Tibial nerve (tissue), 4 donors: ENCODE results near the gene ST8SIA5. TPM values are rescaled to one million over a fixed set of nuclear protein-coding genes. Genes with fewer than 3 reads are reported as not detected.
"Not testable (repeated sequence)": the region's sequence is repeated elsewhere in the genome, so short reads cannot be mapped to it uniquely, and the experiment has no call there.

Source experiments
- DNase-seq, 2 donors: peaks; one replicate each; pipeline ENCODE4 v3.0.0-alpha.2; 2019; ENCODE audit warnings: low spot score in 2 of 2
- H3K27ac ChIP-seq, 4 donors: fragments of 200-600 bp; sonication (generic) in 3 of 4; one replicate each; pipeline ENCODE4 v1.5.1; 2017 to 2019; ENCODE audit warnings: mild to moderate bottlenecking in 1 of 4
- H3K27me3 ChIP-seq, 2 donors: fragments of 200-600 bp; sonication (generic) in 1 of 2; one replicate each; pipeline versions ENCODE4 v1.5.1 to v1.6.0; 2017 to 2019
- H3K36me3 ChIP-seq, 3 donors: fragments of 200-600 bp; sonication (generic); one replicate each; pipeline ENCODE4 v1.5.1; 2018 to 2019
- H3K4me1 ChIP-seq, 4 donors: fragments of 200-600 bp; sonication (generic) in 3 of 4; one replicate each; pipeline ENCODE4 v1.5.1; 2017 to 2019
- H3K4me3 ChIP-seq, 4 donors: fragments of 200-600 bp; sonication (generic) in 3 of 4; one replicate each; pipeline ENCODE4 v1.5.1; 2017 to 2019; ENCODE audit warnings: mild to moderate bottlenecking in 1 of 4, moderate library complexity in 1 of 4
- H3K9me3 ChIP-seq, 4 donors: fragments of 200-600 bp; sonication (generic) in 3 of 4; one replicate each; pipeline ENCODE4 v1.5.1; 2017 to 2019
- CTCF ChIP-seq, 5 experiments: fragments of 200-600 bp in 3 of 5; fragments of 450-650 bp in 2 of 5; sonication (generic) in 3 of 5; IDR thresholded peaks; one replicate each; pipeline ENCODE4 v1.5.1; 2016 to 2019; ENCODE audit warnings: antibody characterized with exemption in 5 of 5, mild to moderate bottlenecking in 3 of 5, moderate library complexity in 2 of 5
- EP300 ChIP-seq, 2 donors: sonication (generic); formaldehyde crosslinking; IDR thresholded peaks; one replicate each; pipeline ENCODE4 v1.6.1; 2017; ENCODE audit warnings: antibody characterized with exemption in 2 of 2, mild to moderate bottlenecking in 1 of 2
- POLR2A ChIP-seq, 2 donors: fragments of 450-650 bp; IDR thresholded peaks; one replicate each; pipeline ENCODE4 v1.6.1; 2017; ENCODE audit warnings: antibody characterized with exemption in 2 of 2, mild to moderate bottlenecking in 2 of 2, moderate library complexity in 2 of 2
- WGBS, 2 donors: methylation state at CpG; one replicate each; pipeline ENCODE4 v1.1.5; 2018; 5-methylcytosine and 5-hydroxymethylcytosine counted together
- total RNA-seq, 4 donors: library from RNA; depleted of rRNA; stranded (reverse); fragments of >200 nt; gene quantifications; one replicate each; pipeline ENCODE4 v1.1.0, GENCODE V29; 2016

The ST8SIA5 gene, protein sequence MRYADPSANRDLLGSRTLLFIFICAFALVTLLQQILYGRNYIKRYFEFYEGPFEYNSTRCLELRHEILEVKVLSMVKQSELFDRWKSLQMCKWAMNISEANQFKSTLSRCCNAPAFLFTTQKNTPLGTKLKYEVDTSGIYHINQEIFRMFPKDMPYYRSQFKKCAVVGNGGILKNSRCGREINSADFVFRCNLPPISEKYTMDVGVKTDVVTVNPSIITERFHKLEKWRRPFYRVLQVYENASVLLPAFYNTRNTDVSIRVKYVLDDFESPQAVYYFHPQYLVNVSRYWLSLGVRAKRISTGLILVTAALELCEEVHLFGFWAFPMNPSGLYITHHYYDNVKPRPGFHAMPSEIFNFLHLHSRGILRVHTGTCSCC
- total RNA-seq, result not detected

DNA sequence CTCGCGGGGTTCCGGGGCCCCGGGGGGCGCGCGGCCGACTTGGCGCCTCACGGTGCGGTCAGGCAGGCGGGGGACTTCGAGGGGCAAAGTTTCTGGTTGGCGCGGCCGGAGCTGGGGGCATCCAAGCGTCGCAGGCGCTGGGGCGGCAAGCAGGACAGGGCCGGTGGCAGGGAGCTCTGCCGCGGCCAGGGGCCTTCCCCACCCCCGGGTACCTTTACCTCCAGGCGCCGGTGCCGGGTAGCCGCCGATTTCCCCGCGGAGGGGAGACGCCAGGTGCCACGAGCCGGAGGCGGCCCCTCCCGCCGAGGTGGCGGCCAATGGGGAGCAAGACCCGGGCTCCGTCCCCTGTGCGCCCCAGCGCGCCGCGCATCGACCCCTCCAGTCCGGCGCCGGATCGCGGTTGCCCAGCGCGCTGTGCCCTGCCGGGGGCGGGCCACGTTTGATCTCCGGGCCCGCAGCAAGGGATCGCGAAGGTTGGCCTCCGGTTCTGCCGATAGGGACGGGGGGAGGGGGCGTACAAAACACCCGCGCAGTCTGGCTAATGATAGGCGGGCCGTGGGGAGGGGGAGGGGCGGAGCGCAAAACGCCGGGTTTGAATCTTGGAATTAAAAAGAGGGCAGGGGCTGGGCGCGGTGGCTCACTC lies at the start of gene ST8SIA5:
TSS of gene ST8SIA5 (minus strand) at position 495 of the 643 bp plus-strand sequence. CDS start 545 bp downstream, outside the sequence.
- Histone ChIP-seq H3K9me3 (no peaks in the 10 kb centered on the region), H3K36me3 (no peaks in the 10 kb centered on the region), H3K4me3 (peak within 1 kb of the TSS in 1 of 4 donors; percentile 27), H3K4me1 (peaks cover 0 to 30% (median 3%) of the 10 kb centered on the region in 4 donors), H3K27ac (no peak within 1 kb of the TSS), H3K27me3 (peaks cover 0 to 61% of the 10 kb centered on the region in 2 donors)
- TF ChIP-seq CTCF (IDR thresholded peaks at IDR 0.05) (no peak), EP300 (IDR thresholded peaks at IDR 0.05) (no peak), POLR2A (IDR thresholded peaks at IDR 0.05) (no peak)
- DNase-seq, result no peak
- 1 to 3% methylated on average over 35 to 43 of the region's 74 CpGs for WGBS, 2 donors

GRCh38 chr18:46795945-46796344 lies 39.1 kb upstream of the ST8SIA5 start:
- not testable (repeated sequence) for DNase-seq, H3K27ac ChIP-seq, H3K27me3 ChIP-seq, H3K4me3 ChIP-seq, H3K4me1 ChIP-seq, H3K36me3 ChIP-seq, H3K9me3 ChIP-seq
- WGBS, 2 donors, result 95 to 97% methylated on average over 6 of the region's 6 CpGs

DNA sequence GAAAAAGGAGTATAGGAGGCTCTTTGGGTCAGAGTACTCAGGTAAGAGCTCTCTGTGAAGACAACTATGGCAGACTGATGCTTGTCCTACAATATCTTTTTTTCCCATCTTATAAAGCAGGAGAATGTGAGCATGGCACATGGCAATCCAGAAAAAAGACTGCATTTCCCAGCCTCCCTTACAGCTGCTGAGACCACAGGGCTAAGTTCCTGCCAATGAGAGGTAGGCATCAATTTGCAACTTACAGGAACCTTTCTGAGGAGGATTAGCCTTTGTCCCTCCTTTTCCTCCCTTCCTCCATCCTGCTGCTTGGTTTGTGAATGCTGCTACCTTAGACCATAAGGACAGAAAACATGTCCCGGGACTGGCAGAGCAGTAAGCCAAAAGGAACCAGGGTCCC lies 37.8 kb upstream of the ST8SIA5 start:
- Histone ChIP-seq H3K4me1 (no peaks in the 10 kb centered on the region), H3K9me3 (no peaks in the 10 kb centered on the region), H3K4me3 (no peak overlapping the region), H3K27ac (no peak overlapping the region), H3K36me3 (peaks cover 0 to 5% (median 0%) of the 10 kb centered on the region in 3 donors), H3K27me3 (no peaks in the 10 kb centered on the region)
- WGBS, 2 donors, result 86 to 92% methylated on average over 1 of the region's 1 CpG
- DNase-seq, result no peak
- TF ChIP-seq EP300 (IDR thresholded peaks at IDR 0.05), result no peak
- no peak for TF ChIP-seq CTCF (IDR thresholded peaks at IDR 0.05)
- no peak for TF ChIP-seq POLR2A (IDR thresholded peaks at IDR 0.05)

DNA sequence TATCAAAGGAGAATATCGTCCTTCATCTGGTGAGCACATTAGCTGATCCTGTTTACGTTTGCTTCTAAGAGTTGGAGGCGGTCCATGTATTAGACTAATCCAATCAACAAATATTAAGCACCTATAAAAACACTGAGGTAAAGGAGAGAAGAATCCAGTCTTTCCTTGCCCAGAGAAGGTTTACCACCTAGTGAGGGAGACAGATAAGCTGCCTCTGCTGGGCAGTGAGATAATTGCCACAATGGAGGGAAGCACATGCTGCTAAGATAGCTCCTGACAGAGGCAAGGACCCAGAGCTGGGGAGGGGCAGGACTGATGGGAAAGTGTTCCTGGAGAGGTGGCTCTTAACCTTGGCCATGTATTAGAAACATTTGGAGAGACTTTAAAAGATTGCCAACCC lies 36.7 kb upstream of the ST8SIA5 start:
- TF ChIP-seq CTCF (IDR thresholded peaks at IDR 0.05), result no peak
- TF ChIP-seq POLR2A (IDR thresholded peaks at IDR 0.05), result no peak
- TF ChIP-seq EP300 (IDR thresholded peaks at IDR 0.05), result no peak
- Histone ChIP-seq H3K4me1 (no peaks in the 10 kb centered on the region), H3K9me3 (no peaks in the 10 kb centered on the region), H3K27me3 (no peaks in the 10 kb centered on the region), H3K27ac (no peak overlapping the region), H3K36me3 (no peaks in the 10 kb centered on the region), H3K4me3 (no peak overlapping the region)
- WGBS, 2 donors, result 62 to 65% methylated on average over 3 of the region's 3 CpGs
- no peak for DNase-seq

DNA sequence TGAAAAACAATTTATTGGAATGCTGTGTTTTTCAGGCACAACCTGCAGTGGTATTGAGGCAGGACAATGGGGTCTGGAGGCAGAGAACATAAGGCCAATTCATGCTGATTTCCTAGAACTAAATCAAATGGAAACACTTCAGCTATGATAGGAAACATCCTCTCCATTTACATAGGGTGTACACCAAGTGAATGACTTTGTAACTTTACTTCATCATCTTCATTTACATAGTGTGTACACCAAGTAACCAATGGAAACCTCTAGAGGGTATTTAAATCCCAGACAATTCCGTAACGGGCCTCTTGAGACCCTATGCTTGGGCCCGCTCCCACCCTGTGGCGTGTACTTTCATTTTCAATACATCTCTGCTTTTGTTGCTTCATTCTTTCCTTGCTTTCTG lies 32.2 kb upstream of the ST8SIA5 start:
- Histone ChIP-seq H3K36me3 (no peaks in the 10 kb centered on the region), H3K27me3 (no peaks in the 10 kb centered on the region), H3K4me3 (no peak overlapping the region), H3K9me3 (peaks cover 0 to 12% (median 1%) of the 10 kb centered on the region in 4 donors), H3K27ac (no peak overlapping the region), H3K4me1 (no peaks in the 10 kb centered on the region)
- DNase-seq, result no peak
- TF ChIP-seq CTCF (IDR thresholded peaks at IDR 0.05) (no peak), POLR2A (IDR thresholded peaks at IDR 0.05) (no peak), EP300 (IDR thresholded peaks at IDR 0.05) (no peak)
- WGBS, 2 donors, result 71 to 78% methylated on average over 4 of the region's 4 CpGs
